ENCODE measurements around the gene FMNL2. TPM values are rescaled to one million over a fixed set of nuclear protein-coding genes. Genes with fewer than 3 reads are reported as not detected.

The FMNL2 gene
- total RNA-seq, 1 experiment from 2014 or later = 46.5 TPM

DNA sequence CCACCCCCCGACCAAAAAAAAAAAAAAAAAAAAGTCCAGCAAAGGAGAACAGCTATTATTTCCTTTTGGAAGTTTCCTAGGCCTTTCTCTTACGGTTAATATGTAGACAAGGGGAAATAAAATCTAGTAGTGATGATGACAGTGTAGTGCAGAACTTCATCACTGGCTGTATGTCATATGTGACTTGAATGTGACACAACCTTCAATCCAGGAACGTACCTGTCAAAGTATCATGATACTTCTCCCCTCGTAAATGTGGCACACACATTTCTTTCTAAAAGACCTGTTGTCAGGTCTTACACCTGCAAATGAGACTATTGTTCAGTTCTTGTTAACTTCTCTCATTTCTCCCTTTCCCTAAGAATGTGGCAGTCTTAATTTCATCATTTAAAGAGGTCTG is 208.7 kb downstream of the FMNL2 start:
- intact Hi-C loops (cut with micrococcal nuclease; ENCODE audit: unreplicated experiment) = no loop called here
- BruUV-seq (replicated peaks) = no TSS peak
- DNase-seq = no peak
- H3K4me1 Mint-ChIP-seq (ENCODE audit: low read depth, unreplicated experiment) = peaks cover 8% of the 10 kb centered on the region
- TF ChIP-seq, protein P1, sequence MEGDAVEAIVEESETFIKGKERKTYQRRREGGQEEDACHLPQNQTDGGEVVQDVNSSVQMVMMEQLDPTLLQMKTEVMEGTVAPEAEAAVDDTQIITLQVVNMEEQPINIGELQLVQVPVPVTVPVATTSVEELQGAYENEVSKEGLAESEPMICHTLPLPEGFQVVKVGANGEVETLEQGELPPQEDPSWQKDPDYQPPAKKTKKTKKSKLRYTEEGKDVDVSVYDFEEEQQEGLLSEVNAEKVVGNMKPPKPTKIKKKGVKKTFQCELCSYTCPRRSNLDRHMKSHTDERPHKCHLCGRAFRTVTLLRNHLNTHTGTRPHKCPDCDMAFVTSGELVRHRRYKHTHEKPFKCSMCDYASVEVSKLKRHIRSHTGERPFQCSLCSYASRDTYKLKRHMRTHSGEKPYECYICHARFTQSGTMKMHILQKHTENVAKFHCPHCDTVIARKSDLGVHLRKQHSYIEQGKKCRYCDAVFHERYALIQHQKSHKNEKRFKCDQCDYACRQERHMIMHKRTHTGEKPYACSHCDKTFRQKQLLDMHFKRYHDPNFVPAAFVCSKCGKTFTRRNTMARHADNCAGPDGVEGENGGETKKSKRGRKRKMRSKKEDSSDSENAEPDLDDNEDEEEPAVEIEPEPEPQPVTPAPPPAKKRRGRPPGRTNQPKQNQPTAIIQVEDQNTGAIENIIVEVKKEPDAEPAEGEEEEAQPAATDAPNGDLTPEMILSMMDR (IDR thresholded peaks at IDR 0.05; ENCODE audit: unreplicated experiment) = no peak
- H3K36me3 Mint-ChIP-seq (ENCODE audit: insufficient read depth, unreplicated experiment) = peaks cover 9% of the 10 kb centered on the region
- no peaks in the 10 kb centered on the region for H3K27me3 Mint-ChIP-seq (ENCODE audit: unreplicated experiment)
- no peak overlapping the region for H3K27ac Mint-ChIP-seq (ENCODE audit: unreplicated experiment)
- no peaks in the 10 kb centered on the region for H3K9me3 Mint-ChIP-seq (ENCODE audit: low read depth, unreplicated experiment)
- CTCF ChIA-PET = no interaction called here
- H3K4me3 Mint-ChIP-seq (ENCODE audit: low read depth, unreplicated experiment) = no peak overlapping the region

DNA sequence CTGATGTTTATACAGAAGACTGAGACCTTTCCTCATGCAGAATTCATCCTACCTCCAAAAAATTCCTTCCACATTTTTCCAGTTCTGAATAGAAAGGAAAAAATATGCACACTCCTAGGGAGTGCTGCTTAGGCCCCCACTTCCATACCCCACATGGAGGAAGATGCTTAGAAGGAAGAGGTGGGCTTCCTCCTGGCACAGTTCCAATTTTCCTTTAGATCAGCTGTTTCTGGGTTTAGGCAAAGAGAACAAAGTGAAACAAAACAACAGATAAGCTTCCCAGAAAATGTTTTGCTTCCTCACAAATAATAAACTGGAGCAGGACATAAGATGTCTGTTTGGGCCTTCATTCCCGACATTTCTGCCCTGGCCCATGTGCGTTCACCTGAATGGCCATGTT is 209.7 kb downstream of the FMNL2 start:
- no peaks in the 10 kb centered on the region for H3K9me3 Mint-ChIP-seq (ENCODE audit: low read depth, unreplicated experiment)
- H3K27me3 Mint-ChIP-seq (ENCODE audit: unreplicated experiment) = no peaks in the 10 kb centered on the region
- no peak overlapping the region for H3K4me3 Mint-ChIP-seq (ENCODE audit: low read depth, unreplicated experiment)
- TF ChIP-seq, protein P1 (IDR thresholded peaks at IDR 0.05; ENCODE audit: unreplicated experiment) = no peak
- H3K36me3 Mint-ChIP-seq (ENCODE audit: insufficient read depth, unreplicated experiment) = peaks cover 9% of the 10 kb centered on the region
- H3K27ac Mint-ChIP-seq (ENCODE audit: unreplicated experiment) = no peak overlapping the region
- no peak for DNase-seq
- peaks cover 8% of the 10 kb centered on the region for H3K4me1 Mint-ChIP-seq (ENCODE audit: low read depth, unreplicated experiment)
- no TSS peak for BruUV-seq (replicated peaks)
- intact Hi-C loops (cut with micrococcal nuclease; ENCODE audit: unreplicated experiment) = no loop called here
- CTCF ChIA-PET = no interaction called here

DNA sequence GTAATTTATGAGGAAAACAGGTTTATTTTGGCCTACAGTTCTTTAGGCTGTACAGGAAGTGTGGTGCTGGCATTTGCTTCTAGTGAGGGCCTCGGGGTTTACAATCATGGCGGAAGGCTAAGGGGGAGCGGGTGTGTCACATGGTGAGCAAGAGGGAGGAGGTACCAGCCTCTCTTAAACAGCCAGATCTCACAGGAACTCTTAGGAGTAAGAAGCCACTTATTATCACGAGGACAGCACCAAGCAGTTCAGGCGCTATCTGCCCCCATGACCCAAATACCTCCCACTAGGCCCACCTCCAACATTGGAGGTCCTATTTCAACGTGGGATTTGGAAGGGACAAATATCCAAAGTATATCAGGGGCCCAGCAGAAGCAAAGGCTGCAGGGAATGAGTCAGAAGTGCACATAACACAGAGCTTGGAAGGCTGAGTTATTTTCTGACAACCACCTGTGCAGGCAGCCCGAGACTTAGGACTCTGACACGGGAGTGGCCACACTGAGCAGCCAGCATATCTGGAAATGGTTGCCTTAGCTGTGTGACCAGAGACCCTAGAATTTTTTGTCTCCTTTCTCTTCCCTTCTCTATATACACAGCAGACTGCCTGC is 211.4 kb downstream of the FMNL2 start:
- no TSS peak for BruUV-seq (replicated peaks)
- no peak for DNase-seq
- TF ChIP-seq, protein P1 (IDR thresholded peaks at IDR 0.05; ENCODE audit: unreplicated experiment) = no peak
- intact Hi-C loops (cut with micrococcal nuclease; ENCODE audit: unreplicated experiment) = no loop called here
- peaks cover 9% of the 10 kb centered on the region for H3K36me3 Mint-ChIP-seq (ENCODE audit: insufficient read depth, unreplicated experiment)
- H3K27me3 Mint-ChIP-seq (ENCODE audit: unreplicated experiment) = no peaks in the 10 kb centered on the region
- CTCF ChIA-PET = interaction anchor here (0.7 kb wide), 1 partner anchor 201 kb away, joined by 4 read pairs; no protein-coding TSS in a partner anchor
- H3K9me3 Mint-ChIP-seq (ENCODE audit: low read depth, unreplicated experiment) = no peaks in the 10 kb centered on the region
- H3K4me3 Mint-ChIP-seq (ENCODE audit: low read depth, unreplicated experiment) = no peak overlapping the region
- H3K4me1 Mint-ChIP-seq (ENCODE audit: low read depth, unreplicated experiment) = peaks cover 8% of the 10 kb centered on the region
- no peak overlapping the region for H3K27ac Mint-ChIP-seq (ENCODE audit: unreplicated experiment)

DNA sequence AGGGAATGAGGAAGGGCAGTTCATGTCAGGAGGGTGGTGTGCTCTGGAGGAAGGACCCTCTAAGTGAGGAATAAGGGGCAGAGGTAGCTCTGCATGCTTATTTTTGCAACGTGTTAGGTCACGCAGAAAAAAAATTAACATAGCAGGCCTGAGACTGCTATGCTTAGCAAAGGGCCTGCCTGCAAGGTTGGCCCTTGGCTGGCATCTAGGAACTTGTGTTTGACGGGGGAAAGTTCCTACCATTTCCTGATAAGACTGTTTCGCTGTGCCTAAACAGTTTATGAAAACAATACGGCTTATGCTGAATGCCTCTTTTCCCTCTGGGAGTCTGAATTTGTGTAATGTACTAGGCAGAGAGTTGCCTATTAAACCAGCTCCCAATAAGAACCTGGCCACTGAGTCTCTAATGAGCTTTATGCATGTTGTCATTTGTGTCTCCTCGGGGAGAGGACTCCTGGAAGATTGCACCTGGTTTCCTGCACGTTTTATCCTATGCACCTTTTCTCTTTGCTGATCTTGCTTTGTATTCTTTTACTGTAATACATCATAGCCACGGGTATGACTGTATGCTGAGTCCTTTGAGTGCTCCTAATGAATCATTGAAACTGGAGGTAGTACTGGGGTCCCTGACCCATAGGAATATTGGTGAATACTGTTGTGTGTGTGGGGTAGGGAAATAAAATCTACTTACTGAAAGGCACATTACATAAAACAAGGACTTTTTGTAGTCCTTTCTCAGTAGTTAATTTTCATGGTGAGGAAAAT is 213.3 kb downstream of the FMNL2 start:
- Mint-ChIP-seq H3K27me3 (ENCODE audit: unreplicated experiment) (no peaks in the 10 kb centered on the region), H3K36me3 (ENCODE audit: insufficient read depth, unreplicated experiment) (peaks cover 9% of the 10 kb centered on the region), H3K9me3 (ENCODE audit: low read depth, unreplicated experiment) (no peaks in the 10 kb centered on the region), H3K4me1 (ENCODE audit: low read depth, unreplicated experiment) (no peaks in the 10 kb centered on the region), H3K4me3 (ENCODE audit: low read depth, unreplicated experiment) (no peak overlapping the region), H3K27ac (ENCODE audit: unreplicated experiment) (no peak overlapping the region)
- BruUV-seq (replicated peaks) = no TSS peak
- CTCF ChIA-PET = no interaction called here
- TF ChIP-seq, protein P1 (IDR thresholded peaks at IDR 0.05; ENCODE audit: unreplicated experiment) = no peak
- intact Hi-C loops (cut with micrococcal nuclease; ENCODE audit: unreplicated experiment) = no loop called here
- DNase-seq = no peak

Measured in Calu3 (cell line).